Measurements from ENCODE around the gene B2M.
"Not testable (repeated sequence)": the region's sequence is repeated elsewhere in the genome, so short reads cannot be mapped to it uniquely, and the experiment has no call there.

Gene B2M

GRCh38 chr15:44698641-44699040, 12.7 kb upstream of the B2M start:
- no peak for DNase-seq (ENCODE audit: low spot score)

- DNase-seq (ENCODE audit: low spot score) = not testable (repeated sequence)
These were observed 10.6 kb upstream of the B2M start for GRCh38 chr15:44700676-44701075.

- no peak for DNase-seq (ENCODE audit: low spot score)
These were observed 5.3 kb upstream of the B2M start for GRCh38 chr15:44705986-44706385.

GRCh38 chr15:44706401-44706800, 4.9 kb upstream of the B2M start:
- DNase-seq (ENCODE audit: low spot score) = no peak

GRCh38 chr15:44706946-44707636, 4.2 kb upstream of the B2M start:
- no peak for DNase-seq (ENCODE audit: low spot score)

- DNase-seq (ENCODE audit: low spot score) = no peak
These were observed 851 bp upstream of the B2M start for GRCh38 chr15:44710236-44711095.

- DNase-seq (ENCODE audit: low spot score) = peak; percentile 29
These were observed 527 bp downstream of the B2M start for GRCh38 chr15:44711743-44712345.

GRCh38 chr15:44712346-44713005, 1.2 kb downstream of the B2M start:
- DNase-seq (ENCODE audit: low spot score) = peak; percentile 47

GRCh38 chr15:44713006-44713966, 2.0 kb downstream of the B2M start:
- peak; percentile 30 for DNase-seq (ENCODE audit: low spot score)

- no peak for DNase-seq (ENCODE audit: low spot score)
These were observed 4.0 kb downstream of the B2M start for GRCh38 chr15:44715142-44715796.

- DNase-seq (ENCODE audit: low spot score) = no peak
These were observed 4.5 kb downstream of the B2M start for GRCh38 chr15:44715797-44716334.

- no peak for DNase-seq (ENCODE audit: low spot score)
These were observed 5.8 kb downstream of the B2M start for GRCh38 chr15:44716983-44717602.

- no peak for DNase-seq (ENCODE audit: low spot score)
These were observed 7.0 kb downstream of the B2M start for GRCh38 chr15:44718180-44718926.

- DNase-seq (ENCODE audit: low spot score) = no peak
These were observed 7.6 kb downstream of the B2M start for GRCh38 chr15:44718927-44719292.

- no peak for DNase-seq (ENCODE audit: low spot score)
These were observed 8.1 kb downstream of the B2M start for GRCh38 chr15:44719293-44719999.

- not testable (repeated sequence) for DNase-seq (ENCODE audit: low spot score)
These were observed 8.7 kb downstream of the B2M start for GRCh38 chr15:44720000-44720435.

GRCh38 chr15:44720460-44721176, 9.3 kb downstream of the B2M start:
- no peak for DNase-seq (ENCODE audit: low spot score)

- DNase-seq (ENCODE audit: low spot score) = no peak
These were observed 10.7 kb downstream of the B2M start for GRCh38 chr15:44722011-44722410.

Measured in SW480 (cell line).